ENCODE measurements around the gene SNX24.
A peak's percentile ranks its signal among the peaks of the same experiment; 100 is the strongest.
"Not testable (repeated sequence)": the region's sequence is repeated elsewhere in the genome, so short reads cannot be mapped to it uniquely, and the experiment has no call there.

The SNX24 gene

GRCh38 chr5:122845229-122846050 lies at the start of gene SNX24:
TSS of gene SNX24 (plus strand) at chr5:122845613. CDS start at chr5:122845634, 21 bp downstream.
- DNase-seq (ENCODE audit: low read depth in 3 of 3): peak; percentile 40 to 62 (median 46)

GRCh38 chr5:122805481-122805880 lies 39.9 kb upstream of the SNX24 start:
- no peak for DNase-seq (ENCODE audit: low read depth in 3 of 3)

GRCh38 chr5:122810405-122810804 lies 35.0 kb upstream of the SNX24 start:
- no peak for DNase-seq (ENCODE audit: low read depth in 3 of 3)

GRCh38 chr5:122815218-122815767 lies 30.1 kb upstream of the SNX24 start:
- DNase-seq (ENCODE audit: low read depth in 3 of 3): no peak

GRCh38 chr5:122816756-122817155 lies 28.7 kb upstream of the SNX24 start:
- no peak for DNase-seq (ENCODE audit: low read depth in 3 of 3)

- no peak for DNase-seq (ENCODE audit: low read depth in 3 of 3)
These were observed 13.4 kb upstream of the SNX24 start for GRCh38 chr5:122831984-122832383.

- DNase-seq (ENCODE audit: low read depth in 3 of 3): no peak
These were observed 9.7 kb upstream of the SNX24 start for GRCh38 chr5:122835681-122836080.

- DNase-seq (ENCODE audit: low read depth in 3 of 3): no peak
These were observed 8.5 kb upstream of the SNX24 start for GRCh38 chr5:122836947-122837346.

- DNase-seq (ENCODE audit: low read depth in 3 of 3): no peak
These were observed 5.7 kb upstream of the SNX24 start for GRCh38 chr5:122839731-122840130.

GRCh38 chr5:122842016-122842580 lies 3.3 kb upstream of the SNX24 start:
- no peak for DNase-seq (ENCODE audit: low read depth in 3 of 3)

GRCh38 chr5:122844136-122844909 lies 1.1 kb upstream of the SNX24 start:
- DNase-seq (ENCODE audit: low read depth in 3 of 3): peak in 1 of 3 donors; percentile 3

GRCh38 chr5:122844910-122845228 lies 544 bp upstream of the SNX24 start:
- no peak for DNase-seq (ENCODE audit: low read depth in 3 of 3)

GRCh38 chr5:122846051-122846550 lies 688 bp downstream of the SNX24 start:
- DNase-seq (ENCODE audit: low read depth in 3 of 3): no peak

GRCh38 chr5:122847687-122848081 lies 2.3 kb downstream of the SNX24 start:
- no peak for DNase-seq (ENCODE audit: low read depth in 3 of 3)

- DNase-seq (ENCODE audit: low read depth in 3 of 3): no peak
These were observed 4.4 kb downstream of the SNX24 start for GRCh38 chr5:122849771-122850170.

- DNase-seq (ENCODE audit: low read depth in 3 of 3): not testable (repeated sequence)
These were observed 12.1 kb downstream of the SNX24 start for GRCh38 chr5:122857538-122857937.

- DNase-seq (ENCODE audit: low read depth in 3 of 3): no peak
These were observed 13.0 kb downstream of the SNX24 start for GRCh38 chr5:122858451-122858850.

GRCh38 chr5:122863240-122863639 lies 17.8 kb downstream of the SNX24 start:
- no peak for DNase-seq (ENCODE audit: low read depth in 3 of 3)

- no peak for DNase-seq (ENCODE audit: low read depth in 3 of 3)
These were observed 18.3 kb downstream of the SNX24 start for GRCh38 chr5:122863721-122864120.

GRCh38 chr5:122864400-122864799 lies 19.0 kb downstream of the SNX24 start:
- DNase-seq (ENCODE audit: low read depth in 3 of 3): no peak

GRCh38 chr5:122864842-122865241 lies 19.4 kb downstream of the SNX24 start:
- DNase-seq (ENCODE audit: low read depth in 3 of 3): no peak

- no peak for DNase-seq (ENCODE audit: low read depth in 3 of 3)
These were observed 24.9 kb downstream of the SNX24 start for GRCh38 chr5:122870219-122870856.

Data from stimulated activated CD4-positive, alpha-beta T cell treated with anti-CD3 and anti-CD28 coated beads, TNF-alpha, amount 100 ng/mL, for 48 hours (primary cell).